B cell (primary cell): Measurements from ENCODE around the gene ESRRB. TPM values are rescaled to one million over a fixed set of nuclear protein-coding genes. Genes with fewer than 3 reads are reported as not detected.

ENCODE experiments used
- ATAC-seq: fragments of 200-7000 bp; cut with Tn5 transposase; one replicate; pipeline ENCODE4 v1.10.0; 2021; ENCODE audit warnings: low read depth, mild to moderate bottlenecking, moderate number of reproducible peaks, moderate library complexity
- CTCF ChIA-PET: fragments of 350-600 bp; sonication (Branson Sonifier 250); formaldehyde crosslinking; loops from one replicate; lab custom pipeline; 2021; ENCODE audit warnings: antibody characterized with exemption, inconsistent platforms; lab: Charles Lee
- POLR2A ChIA-PET: fragments of 350-600 bp; sonication (Branson Sonifier 250); formaldehyde crosslinking; loops from one replicate; lab custom pipeline; 2021; ENCODE audit warnings: antibody characterized with exemption; lab: Charles Lee
- DNase-seq: peaks from one replicate; pipeline ENCODE4 v3.0.0; 2013
- H2AFZ ChIP-seq: 2 replicates; pipeline ENCODE4 v1.6.1; 2012; ENCODE audit warnings: mild to moderate bottlenecking, low read depth, low read length; ENCODE audit not compliant: insufficient read depth, poor library complexity, severe bottlenecking
- H3K27ac ChIP-seq, 2 donors: 1 replicate in 1 of 2; 2 replicates in 1 of 2; pipeline ENCODE4 v1.5.1; 2012 to 2013; ENCODE audit warnings: low read length in 2 of 2, mild to moderate bottlenecking in 2 of 2, moderate library complexity in 1 of 2
- H3K27me3 ChIP-seq, 4 experiments: fragments of 200-600 bp in 1 of 4; sonication (generic) in 1 of 4; replicated peaks in 1 of 4; 1 replicate in 2 of 4; 2 replicates in 2 of 4; pipeline versions ENCODE4 v1.6.1 to v1.7.0; 2013 to 2016; ENCODE audit warnings: low read length in 3 of 4, mild to moderate bottlenecking in 2 of 4, mixed read lengths in 1 of 4, moderate library complexity in 1 of 4; ENCODE audit not compliant: insufficient read depth in 4 of 4, control insufficient read depth in 3 of 4; ENCODE audit errors: control extremely low read depth in 1 of 4
- H3K36me3 ChIP-seq, 2 experiments: replicated peaks in 1 of 2; 1 replicate in 1 of 2; 2 replicates in 1 of 2; pipeline versions ENCODE4 v1.6.1 to v1.7.1; 2013; ENCODE audit warnings: low read length in 1 of 2; ENCODE audit not compliant: insufficient read depth in 2 of 2, control insufficient read depth in 1 of 2; ENCODE audit errors: control extremely low read depth in 1 of 2, extremely low read depth in 1 of 2
- H3K4me1 ChIP-seq, 2 donors: fragments of 200-600 bp in 1 of 2; sonication (generic) in 1 of 2; 1 replicate in 1 of 2; 2 replicates in 1 of 2; pipeline versions ENCODE4 v1.5.1 to v1.6.1; 2013 to 2017; ENCODE audit warnings: low read length in 2 of 2; ENCODE audit not compliant: control insufficient read depth in 2 of 2, insufficient read depth in 2 of 2
- H3K4me2 ChIP-seq: replicated peaks from 2 replicates; pipeline ENCODE3; 2012; ENCODE audit warnings: mild to moderate bottlenecking, low read depth, low read length; ENCODE audit not compliant: poor library complexity, severe bottlenecking
- H3K4me3 ChIP-seq, 5 experiments: fragments of 200-600 bp in 1 of 5; sonication (generic) in 1 of 5; 1 replicate in 3 of 5; 2 replicates in 2 of 5; pipeline versions ENCODE4 v1.5.1 to v1.7.0; 2011 to 2016; ENCODE audit warnings: low read length in 4 of 5, mild to moderate bottlenecking in 4 of 5, low read depth in 2 of 5, control low read depth in 1 of 5, moderate library complexity in 1 of 5; ENCODE audit not compliant: insufficient read depth in 1 of 5; ENCODE audit errors: control extremely low read depth in 1 of 5, extremely low read depth in 1 of 5
- H3K79me2 ChIP-seq: fragments of 200-600 bp; sonication (generic); one replicate; pipeline ENCODE4 v1.6.0; 2016; ENCODE audit warnings: low read length; ENCODE audit not compliant: control insufficient read depth, insufficient read depth
- H3K9ac ChIP-seq: fragments of 200-600 bp; sonication (generic); 2 replicates; pipeline ENCODE4 v1.6.1; 2017; ENCODE audit warnings: mild to moderate bottlenecking, low read length, moderate library complexity
- H3K9me3 ChIP-seq, 3 donors: one replicate each; pipeline versions ENCODE4 v1.6.1 to v1.7.1; 2013; ENCODE audit warnings: low read length in 2 of 3; ENCODE audit not compliant: control insufficient read depth in 2 of 3, insufficient read depth in 1 of 3; ENCODE audit errors: control extremely low read depth in 1 of 3
- H4K20me1 ChIP-seq: 2 replicates; pipeline ENCODE4 v1.6.0; 2012; ENCODE audit warnings: mild to moderate bottlenecking, low read length; ENCODE audit not compliant: insufficient read depth, control insufficient read depth, poor library complexity, severe bottlenecking
- H3K27ac Mint-ChIP-seq: one replicate; pipeline ENCODE4 v1.8.0; 2021; ENCODE audit warnings: mixed read lengths
- H3K27me3 Mint-ChIP-seq: one replicate; pipeline ENCODE4 v1.8.0; 2021; ENCODE audit warnings: mixed read lengths
- H3K4me1 Mint-ChIP-seq: one replicate; pipeline ENCODE4 v1.8.0; 2021; ENCODE audit warnings: mixed read lengths
- H3K4me3 Mint-ChIP-seq: one replicate; pipeline ENCODE4 v1.8.0; 2021; ENCODE audit warnings: mixed read lengths
- H3K9me3 Mint-ChIP-seq: one replicate; pipeline ENCODE4 v1.8.0; 2022; ENCODE audit warnings: mixed read lengths; ENCODE audit not compliant: insufficient read depth
- EZH2 ChIP-seq: IDR thresholded peaks from 2 replicates; pipeline ENCODE4 v1.6.1; 2012; ENCODE audit warnings: borderline replicate concordance, low read depth, mild to moderate bottlenecking, moderate library complexity, low read length; ENCODE audit not compliant: insufficient read depth, poor library complexity, severe bottlenecking
- WGBS: methylation state at CpG from one replicate; pipeline ENCODE4 v1.1.5; 2013; ENCODE audit warnings: missing lambda C conversion rate; ENCODE audit not compliant: insufficient coverage; 5-methylcytosine and 5-hydroxymethylcytosine counted together
- intact Hi-C: fragments of 100-400 bp; cut with micrococcal nuclease; formaldehyde crosslinking; loops from one replicate; pipeline ENCODE4 v1.10.0; 2022
- polyA plus RNA-seq: library from polyadenylated mRNA; depleted of rRNA; stranded (reverse); fragments of >200 nt; gene quantifications from 2 replicates; pipeline ENCODE4 v1.2.3, GENCODE V29; 2012
- total RNA-seq, 2 donors: library from RNA; stranded (reverse); fragments of 120-200 nt in 1 of 2; gene quantifications; 1 replicate in 1 of 2; 2 replicates in 1 of 2; pipeline versions ENCODE4 v1.2.3 to v1.2.4, GENCODE V29; 2013 to 2022
- TF ChIP-seq, protein P1 (sequence below): fragments of 200-600 bp; IDR thresholded peaks from one replicate; pipeline ENCODE4 v1.8.0; 2022; ENCODE audit warnings: antibody characterized with exemption, mild to moderate bottlenecking

The ESRRB gene
- total and polyA plus RNA-seq, 2 donors (not counting 1 experiment from before 2014, with no cell fraction given) = 0.13 TPM; not detected in 1

DNA sequence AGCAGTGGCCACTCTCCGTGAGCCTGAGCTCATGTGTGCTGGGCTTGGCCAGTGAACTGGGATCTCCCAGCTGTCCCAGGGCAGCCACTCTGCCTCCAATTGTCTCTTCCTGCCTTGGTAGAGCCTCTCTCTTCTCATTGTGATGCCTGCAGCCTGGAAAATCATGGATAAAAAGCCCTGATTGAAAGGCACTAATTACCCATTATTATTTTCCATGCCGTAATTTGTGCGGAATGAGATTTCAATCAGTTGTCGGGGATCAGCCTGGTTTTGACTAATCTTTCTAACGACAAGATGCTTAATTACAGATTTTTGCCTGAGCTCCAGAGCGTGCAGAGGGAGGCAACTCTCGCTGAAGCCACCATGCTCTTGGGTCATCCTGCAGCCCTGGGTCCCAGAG, 52.7 kb downstream of the ESRRB start:
- no peak overlapping the region for H3K4me3 ChIP-seq
- ChIA-PET CTCF (no interaction called here), POLR2A (no interaction called here)
- WGBS = 89% methylated on average over 7 of the region's 7 CpGs
- peaks cover 0 to 5% (median 0%) of the 10 kb centered on the region in 3 donors for H3K9me3 ChIP-seq
- intact Hi-C loops = no loop called here
- H3K27ac Mint-ChIP-seq = no peak overlapping the region
- TF ChIP-seq, protein P1, sequence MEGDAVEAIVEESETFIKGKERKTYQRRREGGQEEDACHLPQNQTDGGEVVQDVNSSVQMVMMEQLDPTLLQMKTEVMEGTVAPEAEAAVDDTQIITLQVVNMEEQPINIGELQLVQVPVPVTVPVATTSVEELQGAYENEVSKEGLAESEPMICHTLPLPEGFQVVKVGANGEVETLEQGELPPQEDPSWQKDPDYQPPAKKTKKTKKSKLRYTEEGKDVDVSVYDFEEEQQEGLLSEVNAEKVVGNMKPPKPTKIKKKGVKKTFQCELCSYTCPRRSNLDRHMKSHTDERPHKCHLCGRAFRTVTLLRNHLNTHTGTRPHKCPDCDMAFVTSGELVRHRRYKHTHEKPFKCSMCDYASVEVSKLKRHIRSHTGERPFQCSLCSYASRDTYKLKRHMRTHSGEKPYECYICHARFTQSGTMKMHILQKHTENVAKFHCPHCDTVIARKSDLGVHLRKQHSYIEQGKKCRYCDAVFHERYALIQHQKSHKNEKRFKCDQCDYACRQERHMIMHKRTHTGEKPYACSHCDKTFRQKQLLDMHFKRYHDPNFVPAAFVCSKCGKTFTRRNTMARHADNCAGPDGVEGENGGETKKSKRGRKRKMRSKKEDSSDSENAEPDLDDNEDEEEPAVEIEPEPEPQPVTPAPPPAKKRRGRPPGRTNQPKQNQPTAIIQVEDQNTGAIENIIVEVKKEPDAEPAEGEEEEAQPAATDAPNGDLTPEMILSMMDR = no peak
- no peak for TF ChIP-seq EZH2
- no peak overlapping the region for H3K9ac ChIP-seq
- H4K20me1 ChIP-seq = no peaks in the 10 kb centered on the region
- DNase-seq (no peak), ATAC-seq (no peak)
- H2AFZ ChIP-seq = no peak overlapping the region
- H3K27me3 Mint-ChIP-seq = peaks cover 16% of the 10 kb centered on the region
- no peaks in the 10 kb centered on the region for H3K36me3 ChIP-seq
- H3K9me3 Mint-ChIP-seq = no peaks in the 10 kb centered on the region
- H3K4me1 Mint-ChIP-seq = no peaks in the 10 kb centered on the region
- peaks cover 0 to 7% (median 1%) of the 10 kb centered on the region in 4 experiments for H3K27me3 ChIP-seq
- no peak overlapping the region for H3K4me3 Mint-ChIP-seq
- H3K79me2 ChIP-seq = no peaks in the 10 kb centered on the region
- H3K27ac ChIP-seq = no peak overlapping the region
- H3K4me1 ChIP-seq = no peaks in the 10 kb centered on the region
- H3K4me2 ChIP-seq = no peak overlapping the region

DNA sequence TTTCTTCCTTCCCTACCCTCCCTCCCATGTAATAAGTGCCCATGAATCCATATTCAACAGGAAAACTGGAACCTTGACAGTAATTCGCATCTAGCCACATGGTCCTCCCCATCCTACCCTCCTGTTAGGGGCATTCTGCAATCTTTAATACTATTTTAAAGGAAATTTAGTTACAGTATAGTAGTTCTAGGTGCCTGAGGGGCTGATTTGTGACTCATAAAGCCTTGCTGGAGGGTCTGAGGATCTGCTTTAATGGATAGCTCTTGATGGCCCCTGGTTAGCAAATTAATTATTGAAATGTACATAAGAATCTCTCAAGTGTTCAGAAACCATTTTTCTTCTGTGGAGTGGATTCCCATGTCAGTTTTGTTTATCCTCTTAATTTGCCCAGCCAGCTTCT, 54.1 kb downstream of the ESRRB start:
- Histone ChIP-seq H3K36me3 (no peaks in the 10 kb centered on the region), H3K4me3 (no peak overlapping the region), H4K20me1 (no peaks in the 10 kb centered on the region), H3K27me3 (peaks cover 0 to 4% (median 1%) of the 10 kb centered on the region in 4 experiments), H3K79me2 (no peaks in the 10 kb centered on the region), H3K4me2 (no peak overlapping the region), H3K27ac (no peak overlapping the region), H3K9me3 (peaks cover 0 to 5% (median 0%) of the 10 kb centered on the region in 3 donors), H3K4me1 (no peaks in the 10 kb centered on the region), H3K9ac (no peak overlapping the region), H2AFZ (no peak overlapping the region)
- H3K27ac Mint-ChIP-seq = no peak overlapping the region
- no CpG with 5 or more reads among the region's 1 CpG for WGBS
- H3K9me3 Mint-ChIP-seq = no peaks in the 10 kb centered on the region
- no peak for DNase-seq
- intact Hi-C loops = no loop called here
- H3K4me1 Mint-ChIP-seq = no peaks in the 10 kb centered on the region
- TF ChIP-seq, protein P1 = no peak
- TF ChIP-seq EZH2 = no peak
- no peak for ATAC-seq
- H3K27me3 Mint-ChIP-seq = peaks cover 21% of the 10 kb centered on the region
- POLR2A ChIA-PET = no interaction called here
- CTCF ChIA-PET = no interaction called here
- H3K4me3 Mint-ChIP-seq = no peak overlapping the region
